Measurements from ENCODE around the gene KRTAP20-2.

KRTAP20-2 gene

DNA sequence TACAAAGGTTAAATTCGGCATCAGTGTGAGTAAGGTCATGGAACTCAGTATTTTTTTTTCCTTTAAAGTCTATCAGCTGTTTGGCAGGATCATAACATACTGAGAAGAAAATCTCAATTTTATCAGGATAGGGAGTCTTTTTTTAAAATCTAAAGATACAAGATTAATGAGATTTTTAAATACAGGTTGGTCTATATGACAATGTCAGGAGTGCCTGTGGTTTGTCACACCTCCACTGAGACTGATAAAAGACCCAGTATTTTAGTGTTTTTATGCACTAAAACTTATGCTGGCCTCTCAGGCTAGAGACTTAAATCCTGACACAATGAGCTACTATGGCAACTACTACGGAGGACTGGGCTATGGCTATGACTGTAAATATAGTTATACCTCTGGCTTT is 7.6 kb downstream of the KRTAP20-2 start, which contains the start of gene KRTAP20-3:
Gene KRTAP20-3 (plus strand): TSS at position 301 of the 400 bp plus-strand sequence.
- TF ChIP-seq ZNF565 (CRISPR knock-in tag; conservative IDR thresholded peaks at IDR 0.05; ENCODE audit: low read depth), result no peak
- TF ChIP-seq ZNF8 (CRISPR knock-in tag; IDR thresholded peaks at IDR 0.05), result no peak
- TF ChIP-seq CSDC2 (CRISPR knock-in tag; IDR thresholded peaks at IDR 0.05), result no peak
- no peak for ATAC-seq

DNA sequence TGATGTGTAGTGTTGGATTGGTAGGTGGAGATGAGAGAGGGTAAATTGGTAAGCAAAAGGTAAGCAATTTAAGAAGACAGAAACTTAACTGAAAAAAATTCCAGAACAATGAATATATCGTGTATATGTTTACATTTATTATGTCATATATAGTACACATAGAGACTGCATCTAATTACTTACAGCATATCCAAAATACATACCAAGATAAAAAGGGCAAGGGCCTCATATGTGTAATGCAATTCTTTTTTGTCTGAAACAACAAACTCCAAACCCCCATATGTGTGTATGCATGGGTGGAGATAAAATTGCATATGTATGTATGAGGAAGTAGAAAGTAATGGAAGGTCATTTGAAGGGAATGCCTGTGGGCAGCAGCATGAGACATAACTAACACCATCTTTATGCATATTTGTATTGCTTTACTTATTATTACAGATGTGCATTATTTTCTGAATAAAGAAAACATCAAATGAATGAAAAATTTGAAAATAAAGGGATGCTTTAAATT is 12.0 kb downstream of the KRTAP20-2 start:
- ATAC-seq, result no peak
- TF ChIP-seq ZNF8 (CRISPR knock-in tag; IDR thresholded peaks at IDR 0.05) (no peak), ZC3H10 (CRISPR knock-in tag; IDR thresholded peaks at IDR 0.05) (no peak), TOX (CRISPR knock-in tag; IDR thresholded peaks at IDR 0.05; ENCODE audit: borderline replicate concordance) (no peak), ESRRG (CRISPR knock-in tag; IDR thresholded peaks at IDR 0.05) (no peak), ZFP3 (CRISPR knock-in tag; IDR thresholded peaks at IDR 0.05) (no peak), ARNTL (CRISPR knock-in tag; IDR thresholded peaks at IDR 0.05; ENCODE audit: borderline replicate concordance, low read depth) (no peak), OSR1 (CRISPR knock-in tag; IDR thresholded peaks at IDR 0.05) (no peak), CSDC2 (CRISPR knock-in tag; IDR thresholded peaks at IDR 0.05) (no peak), SNAI2 (CRISPR knock-in tag; IDR thresholded peaks at IDR 0.05) (no peak), ISL1 (CRISPR knock-in tag; IDR thresholded peaks at IDR 0.05) (no peak), TCF4 (CRISPR knock-in tag; IDR thresholded peaks at IDR 0.05; ENCODE audit: borderline replicate concordance) (no peak), ZNF70 (CRISPR knock-in tag; IDR thresholded peaks at IDR 0.05) (no peak)
- TF ChIP-seq, protein P1, sequence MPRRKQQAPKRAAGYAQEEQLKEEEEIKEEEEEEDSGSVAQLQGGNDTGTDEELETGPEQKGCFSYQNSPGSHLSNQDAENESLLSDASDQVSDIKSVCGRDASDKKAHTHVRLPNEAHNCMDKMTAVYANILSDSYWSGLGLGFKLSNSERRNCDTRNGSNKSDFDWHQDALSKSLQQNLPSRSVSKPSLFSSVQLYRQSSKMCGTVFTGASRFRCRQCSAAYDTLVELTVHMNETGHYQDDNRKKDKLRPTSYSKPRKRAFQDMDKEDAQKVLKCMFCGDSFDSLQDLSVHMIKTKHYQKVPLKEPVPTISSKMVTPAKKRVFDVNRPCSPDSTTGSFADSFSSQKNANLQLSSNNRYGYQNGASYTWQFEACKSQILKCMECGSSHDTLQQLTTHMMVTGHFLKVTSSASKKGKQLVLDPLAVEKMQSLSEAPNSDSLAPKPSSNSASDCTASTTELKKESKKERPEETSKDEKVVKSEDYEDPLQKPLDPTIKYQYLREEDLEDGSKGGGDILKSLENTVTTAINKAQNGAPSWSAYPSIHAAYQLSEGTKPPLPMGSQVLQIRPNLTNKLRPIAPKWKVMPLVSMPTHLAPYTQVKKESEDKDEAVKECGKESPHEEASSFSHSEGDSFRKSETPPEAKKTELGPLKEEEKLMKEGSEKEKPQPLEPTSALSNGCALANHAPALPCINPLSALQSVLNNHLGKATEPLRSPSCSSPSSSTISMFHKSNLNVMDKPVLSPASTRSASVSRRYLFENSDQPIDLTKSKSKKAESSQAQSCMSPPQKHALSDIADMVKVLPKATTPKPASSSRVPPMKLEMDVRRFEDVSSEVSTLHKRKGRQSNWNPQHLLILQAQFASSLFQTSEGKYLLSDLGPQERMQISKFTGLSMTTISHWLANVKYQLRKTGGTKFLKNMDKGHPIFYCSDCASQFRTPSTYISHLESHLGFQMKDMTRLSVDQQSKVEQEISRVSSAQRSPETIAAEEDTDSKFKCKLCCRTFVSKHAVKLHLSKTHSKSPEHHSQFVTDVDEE (CRISPR knock-in tag; IDR thresholded peaks at IDR 0.05), result no peak
- TF ChIP-seq, protein P2, sequence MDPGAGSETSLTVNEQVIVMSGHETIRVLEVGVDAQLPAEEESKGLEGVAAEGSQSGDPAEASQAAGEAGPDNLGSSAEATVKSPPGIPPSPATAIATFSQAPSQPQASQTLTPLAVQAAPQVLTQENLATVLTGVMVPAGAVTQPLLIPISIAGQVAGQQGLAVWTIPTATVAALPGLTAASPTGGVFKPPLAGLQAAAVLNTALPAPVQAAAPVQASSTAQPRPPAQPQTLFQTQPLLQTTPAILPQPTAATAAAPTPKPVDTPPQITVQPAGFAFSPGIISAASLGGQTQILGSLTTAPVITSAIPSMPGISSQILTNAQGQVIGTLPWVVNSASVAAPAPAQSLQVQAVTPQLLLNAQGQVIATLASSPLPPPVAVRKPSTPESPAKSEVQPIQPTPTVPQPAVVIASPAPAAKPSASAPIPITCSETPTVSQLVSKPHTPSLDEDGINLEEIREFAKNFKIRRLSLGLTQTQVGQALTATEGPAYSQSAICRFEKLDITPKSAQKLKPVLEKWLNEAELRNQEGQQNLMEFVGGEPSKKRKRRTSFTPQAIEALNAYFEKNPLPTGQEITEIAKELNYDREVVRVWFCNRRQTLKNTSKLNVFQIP (CRISPR knock-in tag; IDR thresholded peaks at IDR 0.05; ENCODE audit: borderline replicate concordance, low read depth), result no peak
- TF ChIP-seq, protein P3, sequence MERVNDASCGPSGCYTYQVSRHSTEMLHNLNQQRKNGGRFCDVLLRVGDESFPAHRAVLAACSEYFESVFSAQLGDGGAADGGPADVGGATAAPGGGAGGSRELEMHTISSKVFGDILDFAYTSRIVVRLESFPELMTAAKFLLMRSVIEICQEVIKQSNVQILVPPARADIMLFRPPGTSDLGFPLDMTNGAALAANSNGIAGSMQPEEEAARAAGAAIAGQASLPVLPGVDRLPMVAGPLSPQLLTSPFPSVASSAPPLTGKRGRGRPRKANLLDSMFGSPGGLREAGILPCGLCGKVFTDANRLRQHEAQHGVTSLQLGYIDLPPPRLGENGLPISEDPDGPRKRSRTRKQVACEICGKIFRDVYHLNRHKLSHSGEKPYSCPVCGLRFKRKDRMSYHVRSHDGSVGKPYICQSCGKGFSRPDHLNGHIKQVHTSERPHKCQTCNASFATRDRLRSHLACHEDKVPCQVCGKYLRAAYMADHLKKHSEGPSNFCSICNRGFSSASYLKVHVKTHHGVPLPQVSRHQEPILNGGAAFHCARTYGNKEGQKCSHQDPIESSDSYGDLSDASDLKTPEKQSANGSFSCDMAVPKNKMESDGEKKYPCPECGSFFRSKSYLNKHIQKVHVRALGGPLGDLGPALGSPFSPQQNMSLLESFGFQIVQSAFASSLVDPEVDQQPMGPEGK (CRISPR knock-in tag; IDR thresholded peaks at IDR 0.05; ENCODE audit: borderline replicate concordance), result no peak
- TF ChIP-seq, protein P4, sequence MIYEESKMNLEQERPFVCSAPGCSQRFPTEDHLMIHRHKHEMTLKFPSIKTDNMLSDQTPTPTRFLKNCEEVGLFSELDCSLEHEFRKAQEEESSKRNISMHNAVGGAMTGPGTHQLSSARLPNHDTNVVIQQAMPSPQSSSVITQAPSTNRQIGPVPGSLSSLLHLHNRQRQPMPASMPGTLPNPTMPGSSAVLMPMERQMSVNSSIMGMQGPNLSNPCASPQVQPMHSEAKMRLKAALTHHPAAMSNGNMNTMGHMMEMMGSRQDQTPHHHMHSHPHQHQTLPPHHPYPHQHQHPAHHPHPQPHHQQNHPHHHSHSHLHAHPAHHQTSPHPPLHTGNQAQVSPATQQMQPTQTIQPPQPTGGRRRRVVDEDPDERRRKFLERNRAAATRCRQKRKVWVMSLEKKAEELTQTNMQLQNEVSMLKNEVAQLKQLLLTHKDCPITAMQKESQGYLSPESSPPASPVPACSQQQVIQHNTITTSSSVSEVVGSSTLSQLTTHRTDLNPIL (CRISPR knock-in tag; IDR thresholded peaks at IDR 0.05; ENCODE audit: low read depth), result no peak
- TF ChIP-seq, protein P5, sequence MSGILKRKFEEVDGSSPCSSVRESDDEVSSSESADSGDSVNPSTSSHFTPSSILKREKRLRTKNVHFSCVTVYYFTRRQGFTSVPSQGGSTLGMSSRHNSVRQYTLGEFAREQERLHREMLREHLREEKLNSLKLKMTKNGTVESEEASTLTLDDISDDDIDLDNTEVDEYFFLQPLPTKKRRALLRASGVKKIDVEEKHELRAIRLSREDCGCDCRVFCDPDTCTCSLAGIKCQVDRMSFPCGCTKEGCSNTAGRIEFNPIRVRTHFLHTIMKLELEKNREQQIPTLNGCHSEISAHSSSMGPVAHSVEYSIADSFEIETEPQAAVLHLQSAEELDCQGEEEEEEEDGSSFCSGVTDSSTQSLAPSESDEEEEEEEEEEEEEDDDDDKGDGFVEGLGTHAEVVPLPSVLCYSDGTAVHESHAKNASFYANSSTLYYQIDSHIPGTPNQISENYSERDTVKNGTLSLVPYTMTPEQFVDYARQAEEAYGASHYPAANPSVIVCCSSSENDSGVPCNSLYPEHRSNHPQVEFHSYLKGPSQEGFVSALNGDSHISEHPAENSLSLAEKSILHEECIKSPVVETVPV (CRISPR knock-in tag; IDR thresholded peaks at IDR 0.05), result no peak

DNA sequence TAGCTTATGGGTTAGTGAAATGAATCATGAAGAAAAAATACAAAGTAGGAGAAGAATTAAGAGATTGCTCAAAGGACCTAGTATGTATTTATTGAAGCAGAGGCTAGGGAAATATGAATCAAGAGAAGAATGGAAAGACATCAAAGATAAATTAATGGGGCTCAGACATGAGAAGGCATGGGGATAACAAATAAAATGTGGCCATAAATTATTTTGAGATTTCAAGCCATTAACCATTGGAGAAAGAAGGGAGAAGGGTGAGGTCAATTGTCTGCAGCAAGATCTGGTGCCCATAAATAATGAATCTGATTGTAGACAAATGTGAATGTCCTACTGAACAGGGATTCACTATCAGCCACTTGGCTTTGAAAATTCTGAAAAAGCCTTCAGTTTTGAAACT is 17.9 kb downstream of the KRTAP20-2 start:
- no peak for ATAC-seq
- TF ChIP-seq OSR1 (CRISPR knock-in tag; IDR thresholded peaks at IDR 0.05) (no peak), CSDC2 (CRISPR knock-in tag; IDR thresholded peaks at IDR 0.05) (no peak), GLIS3 (CRISPR knock-in tag; IDR thresholded peaks at IDR 0.05) (no peak), ZNF70 (CRISPR knock-in tag; IDR thresholded peaks at IDR 0.05) (no peak), PPARA (CRISPR knock-in tag; IDR thresholded peaks at IDR 0.05; ENCODE audit: borderline replicate concordance) (no peak), TCF4 (CRISPR knock-in tag; IDR thresholded peaks at IDR 0.05; ENCODE audit: borderline replicate concordance) (no peak), ISL1 (CRISPR knock-in tag; IDR thresholded peaks at IDR 0.05) (no peak), ZFP3 (CRISPR knock-in tag; IDR thresholded peaks at IDR 0.05) (no peak), RARB (CRISPR knock-in tag; IDR thresholded peaks at IDR 0.05) (no peak), ZNF8 (CRISPR knock-in tag; IDR thresholded peaks at IDR 0.05) (no peak)
- TF ChIP-seq, protein P3 (CRISPR knock-in tag; IDR thresholded peaks at IDR 0.05; ENCODE audit: borderline replicate concordance), result no peak
- TF ChIP-seq, protein P5 (CRISPR knock-in tag; IDR thresholded peaks at IDR 0.05), result no peak
- TF ChIP-seq, protein P1 (CRISPR knock-in tag; IDR thresholded peaks at IDR 0.05), result no peak

All from SK-N-SH treated with all-trans-retinoic acid at 6 μM for 48 hours (cell line).